DND-41 (cell line): ENCODE data around the gene MSL3.

ENCODE experiments used
- CTCF ChIP-seq: IDR thresholded peaks from 2 replicates; pipeline ENCODE4 v1.5.1; 2012; ENCODE audit warnings: borderline replicate concordance, low read length, moderate library complexity, mild to moderate bottlenecking; ENCODE audit not compliant: poor library complexity, severe bottlenecking; ENCODE audit errors: extremely low read depth
- EZH2 ChIP-seq: IDR thresholded peaks from 3 replicates; pipeline ENCODE4 v1.6.1; 2012; ENCODE audit warnings: borderline replicate concordance, low read depth, mild to moderate bottlenecking, moderate library complexity, low read length, inconsistent platforms; ENCODE audit not compliant: severe bottlenecking

DNA sequence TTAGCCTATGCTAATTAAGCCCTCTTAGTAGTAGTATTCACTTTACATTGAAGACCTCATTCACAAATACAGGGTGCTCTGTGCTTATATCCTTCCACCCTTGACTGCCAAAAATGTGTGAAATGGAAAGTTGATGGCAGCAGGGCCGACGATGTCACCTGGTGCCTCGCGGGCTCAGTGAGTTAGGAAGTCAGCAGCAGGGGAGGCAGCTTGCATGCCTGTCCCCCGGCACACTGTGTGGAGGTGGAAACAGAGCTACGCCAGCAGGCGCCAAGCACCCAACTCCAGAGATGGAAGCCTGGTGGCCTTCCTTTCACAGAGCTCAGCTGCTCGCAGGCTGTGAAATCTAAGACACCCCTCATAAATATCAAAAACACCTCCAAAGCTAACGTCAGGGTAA is 8.4 kb downstream of the MSL3 start:
- TF ChIP-seq EZH2 (no peak), CTCF (no peak)
